Left forelimb (tissue), 1 donor: ENCODE results near the gene IL17RB.

ENCODE experiments used
- DNase-seq: peaks from one replicate; pipeline ENCODE4 v3.0.0-alpha.2; 2018; ENCODE audit warnings: low spot score

IL17RB gene

DNA sequence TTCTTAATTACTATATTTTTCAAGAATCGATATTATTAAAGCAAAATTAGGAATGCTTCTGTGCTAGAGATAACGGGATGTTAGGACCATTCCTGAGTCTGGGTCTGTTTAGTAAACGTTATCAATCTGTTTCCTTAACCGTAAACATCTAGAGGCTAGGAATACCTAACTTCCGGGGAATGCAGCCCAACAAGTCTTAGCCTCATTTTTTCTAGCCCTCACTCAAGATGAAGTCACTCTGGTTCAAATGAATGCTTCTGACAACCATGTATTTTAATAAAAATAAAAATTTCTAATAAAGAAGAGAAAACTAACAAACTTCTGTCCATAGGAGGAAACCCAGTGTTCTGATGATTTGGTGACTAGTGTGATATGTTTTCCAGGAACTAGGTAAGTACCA lies 56.3 kb downstream of the IL17RB start:
- no peak for DNase-seq

DNA sequence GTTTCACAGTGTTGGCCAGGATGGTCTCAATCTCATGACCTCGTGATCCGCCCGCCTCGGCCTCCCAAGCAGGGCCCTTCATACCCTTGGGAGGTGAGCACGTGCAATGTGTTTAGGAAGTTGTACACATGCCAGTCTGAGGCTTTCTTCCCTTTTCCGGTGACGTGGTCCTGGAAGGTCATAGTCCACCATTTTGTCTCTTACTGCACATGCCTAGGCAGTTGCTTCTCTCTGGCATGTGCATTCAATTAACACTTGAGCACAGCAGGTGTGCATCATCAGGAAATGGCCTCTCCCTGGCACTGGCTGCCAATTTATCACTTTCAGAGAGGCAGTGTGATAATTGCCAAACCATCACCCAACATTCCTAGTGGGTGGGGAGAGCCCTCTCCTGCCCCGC lies 67.0 kb downstream of the IL17RB start:
- no peak for DNase-seq
